ENCODE data around the gene IMP4.
A peak's percentile ranks its signal among the peaks of the same experiment; 100 is the strongest.

IMP4 gene

GRCh38 chr2:130355172-130355577 is 12.5 kb downstream of the IMP4 start:
- Histone ChIP-seq H3K27me3 (ENCODE audit: low read depth) (no peaks in the 10 kb centered on the region), H3K4me1 (peaks cover 5% of the 10 kb centered on the region; the same call in 1 of the 2 replicates), H3K9me3 (no peaks in the 10 kb centered on the region), H3K4me3 (peak overlapping the region; percentile 67), H3K36me3 (replicated peaks) (peaks cover 4% of the 10 kb centered on the region; the same call in 1 of the 2 replicates)
- in situ Hi-C loops (cut with MboI; ENCODE audit: low sequenced_read_pairs), result loop anchor here (25.0 kb wide), 2 partner anchors 757 to 1132 kb away; partner anchors contain the start of genes MZT2A, PLEKHB2 and TUBA3D
- DNase-seq (ENCODE audit: low spot score in 2 of 2), result no peak

GRCh38 chr2:130355578-130356431 is 13.1 kb downstream of the IMP4 start, which contains the start of gene PTPN18:
Gene PTPN18, plus strand, starts transcription at chr2:130356056. Its CDS starts 52 bp downstream, at chr2:130356108.
- in situ Hi-C loops (cut with MboI; ENCODE audit: low sequenced_read_pairs), result loop anchor here (25.0 kb wide), 2 partner anchors 756 to 1131 kb away; partner anchors contain the start of genes MZT2A, PLEKHB2 and TUBA3D
- Histone ChIP-seq H3K4me3 (peak within 1 kb of the TSS; percentile 67), H3K36me3 (replicated peaks) (no peaks in the 10 kb centered on the region; the same call in 1 of the 2 replicates), H3K9me3 (no peaks in the 10 kb centered on the region), H3K4me1 (peaks cover 5% of the 10 kb centered on the region; the same call in 1 of the 2 replicates), H3K27me3 (ENCODE audit: low read depth) (no peaks in the 10 kb centered on the region)
- DNase-seq (ENCODE audit: low spot score in 2 of 2), result peak; percentile 55 to 85

DNA sequence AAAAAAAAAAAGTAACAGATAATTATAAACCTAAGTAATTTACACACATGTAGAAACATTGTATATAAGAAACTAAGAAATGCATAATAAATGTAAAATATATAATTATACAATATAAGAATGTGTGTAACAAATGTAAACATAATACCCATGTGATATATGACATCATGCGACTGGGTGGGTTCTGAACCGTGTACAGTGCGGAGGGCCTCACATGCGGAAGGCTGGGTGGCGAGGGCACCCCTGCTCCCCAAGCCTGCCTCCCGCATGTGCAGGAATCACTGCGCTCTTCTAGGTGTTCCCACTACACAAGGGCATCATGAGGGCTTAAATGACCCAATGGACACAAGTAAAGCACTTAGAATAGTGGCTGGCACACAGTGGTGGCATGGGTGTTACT is 15.2 kb downstream of the IMP4 start:
- in situ Hi-C loops (cut with MboI; ENCODE audit: low sequenced_read_pairs), result loop anchor here (25.0 kb wide), 2 partner anchors 754 to 1129 kb away; partner anchors contain the start of genes MZT2A, PLEKHB2 and TUBA3D

DNA sequence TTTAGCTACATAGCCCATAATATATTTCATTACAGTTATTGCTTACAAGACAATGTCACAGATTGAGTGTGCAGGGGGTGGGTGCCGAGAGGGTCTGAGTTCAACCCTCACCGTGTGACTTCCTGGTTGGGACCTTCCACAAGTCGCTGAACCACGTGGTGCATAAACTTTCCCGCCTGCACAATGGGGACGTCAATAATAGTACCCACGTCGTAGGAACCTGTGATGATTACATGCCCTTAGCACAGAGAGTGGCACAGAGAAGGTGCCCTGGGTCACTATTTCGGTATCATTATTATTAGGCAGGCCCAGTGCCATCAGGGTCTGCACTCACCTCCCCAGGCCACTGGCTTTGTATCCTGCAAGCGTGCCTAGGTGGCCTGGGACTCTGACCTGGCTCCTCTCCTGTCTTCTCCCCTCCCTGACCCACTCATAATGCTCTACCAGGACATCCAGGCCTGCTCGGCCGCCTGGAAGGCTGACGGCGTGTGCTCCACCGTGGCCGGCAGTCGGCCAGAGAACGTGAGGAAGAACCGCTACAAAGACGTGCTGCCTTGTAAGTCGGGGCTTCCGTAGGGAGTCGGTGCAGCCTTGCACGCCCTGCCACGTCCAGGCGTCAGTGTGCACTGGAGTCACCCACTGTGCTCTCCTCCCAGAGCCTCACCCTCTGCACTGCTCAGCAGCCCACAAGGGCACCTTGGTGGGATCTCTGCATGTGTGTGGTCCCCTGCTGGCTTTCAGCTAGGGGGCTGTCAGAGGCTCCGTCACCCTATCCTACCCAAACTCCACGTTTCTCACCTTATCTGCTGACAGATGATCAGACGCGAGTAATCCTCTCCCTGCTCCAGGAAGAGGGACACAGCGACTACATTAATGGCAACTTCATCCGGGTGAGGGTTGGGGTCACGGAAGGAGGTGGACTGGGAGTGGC is 16.0 kb downstream of the IMP4 start:
- DNase-seq (ENCODE audit: low spot score in 2 of 2), result no peak
- Histone ChIP-seq H3K4me3 (no peak overlapping the region), H3K27me3 (ENCODE audit: low read depth) (no peaks in the 10 kb centered on the region), H3K36me3 (replicated peaks) (no peaks in the 10 kb centered on the region; the same call in 1 of the 2 replicates), H3K9me3 (no peaks in the 10 kb centered on the region), H3K4me1 (peaks cover 5% of the 10 kb centered on the region; the same call in 1 of the 2 replicates)
- in situ Hi-C loops (cut with MboI; ENCODE audit: low sequenced_read_pairs), result loop anchor here (25.0 kb wide), 2 partner anchors 754 to 1129 kb away; partner anchors contain the start of genes MZT2A, PLEKHB2 and TUBA3D

More for the DNA sequence above, 15.2 kb downstream of the IMP4 start:
- no peak for DNase-seq (ENCODE audit: low spot score in 2 of 2)
- Histone ChIP-seq H3K4me3 (no peak overlapping the region), H3K27me3 (ENCODE audit: low read depth) (no peaks in the 10 kb centered on the region), H3K36me3 (replicated peaks) (no peaks in the 10 kb centered on the region; the same call in 1 of the 2 replicates), H3K4me1 (peaks cover 5% of the 10 kb centered on the region; the same call in 1 of the 2 replicates), H3K9me3 (no peaks in the 10 kb centered on the region)

GRCh38 chr2:130359466-130359865 is 16.8 kb downstream of the IMP4 start:
- Histone ChIP-seq H3K36me3 (replicated peaks) (no peaks in the 10 kb centered on the region; the same call in 1 of the 2 replicates), H3K9me3 (no peaks in the 10 kb centered on the region), H3K4me1 (peaks cover 5% of the 10 kb centered on the region; the same call in 1 of the 2 replicates), H3K4me3 (no peak overlapping the region), H3K27me3 (ENCODE audit: low read depth) (no peaks in the 10 kb centered on the region)
- no peak for DNase-seq (ENCODE audit: low spot score in 2 of 2)
- in situ Hi-C loops (cut with MboI; ENCODE audit: low sequenced_read_pairs), result loop anchor here (25.0 kb wide), 2 partner anchors 753 to 1128 kb away; partner anchors contain the start of genes MZT2A, PLEKHB2 and TUBA3D

DNA sequence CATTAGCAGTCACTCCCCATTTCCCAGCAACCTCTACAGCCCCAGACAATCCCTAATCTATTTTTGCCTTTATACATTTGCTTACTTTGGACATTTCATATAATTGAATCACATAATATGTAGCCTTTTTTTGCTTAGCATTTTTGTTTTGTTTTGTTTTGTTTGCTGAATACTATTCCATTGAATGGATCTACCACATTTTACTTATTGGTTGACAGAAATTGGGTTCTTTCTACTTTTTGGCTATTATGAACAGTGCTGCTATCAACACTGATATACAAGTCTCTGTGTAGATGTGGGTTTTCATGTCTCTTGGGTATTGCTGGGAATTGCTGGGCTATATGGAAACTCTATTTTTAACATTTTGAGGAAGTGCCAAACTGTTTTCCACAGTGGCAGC is 20.8 kb downstream of the IMP4 start:
- Histone ChIP-seq H3K4me3 (no peak overlapping the region), H3K9me3 (no peaks in the 10 kb centered on the region), H3K36me3 (replicated peaks) (peaks cover 4% of the 10 kb centered on the region), H3K4me1 (no peaks in the 10 kb centered on the region), H3K27me3 (ENCODE audit: low read depth) (no peaks in the 10 kb centered on the region)
- in situ Hi-C loops (cut with MboI; ENCODE audit: low sequenced_read_pairs), result loop anchor here (25.0 kb wide), 2 partner anchors 749 to 1124 kb away; partner anchors contain the start of genes MZT2A, PLEKHB2 and TUBA3D
- DNase-seq (ENCODE audit: low spot score in 2 of 2), result no peak

GRCh38 chr2:130365075-130365474 is 22.4 kb downstream of the IMP4 start:
- Histone ChIP-seq H3K4me1 (peaks cover 8% of the 10 kb centered on the region; the same call in 1 of the 2 replicates), H3K27me3 (ENCODE audit: low read depth) (no peaks in the 10 kb centered on the region), H3K36me3 (replicated peaks) (peaks cover 6% of the 10 kb centered on the region), H3K9me3 (no peaks in the 10 kb centered on the region), H3K4me3 (no peak overlapping the region)
- in situ Hi-C loops (cut with MboI; ENCODE audit: low sequenced_read_pairs), result loop anchor here (25.0 kb wide), 2 partner anchors 747 to 1122 kb away; partner anchors contain the start of genes MZT2A, PLEKHB2 and TUBA3D
- DNase-seq (ENCODE audit: low spot score in 2 of 2), result no peak

GRCh38 chr2:130365963-130366362 is 23.3 kb downstream of the IMP4 start:
- H3K4me3 ChIP-seq, result no peak overlapping the region
- no peak for DNase-seq (ENCODE audit: low spot score in 2 of 2)
- no peaks in the 10 kb centered on the region for H3K9me3 ChIP-seq
- H3K27me3 ChIP-seq (ENCODE audit: low read depth), result no peaks in the 10 kb centered on the region
- peaks cover 14% of the 10 kb centered on the region for H3K36me3 ChIP-seq (replicated peaks)
- in situ Hi-C loops (cut with MboI; ENCODE audit: low sequenced_read_pairs), result loop anchor here (25.0 kb wide), 2 partner anchors 746 to 1121 kb away; partner anchors contain the start of genes MZT2A, PLEKHB2 and TUBA3D
- H3K4me1 ChIP-seq, result peaks cover 8% of the 10 kb centered on the region; the same call in 1 of the 2 replicates

GRCh38 chr2:130366720-130367119 is 24.0 kb downstream of the IMP4 start:
- Histone ChIP-seq H3K4me1 (peaks cover 11% of the 10 kb centered on the region; the same call in 1 of the 2 replicates), H3K36me3 (replicated peaks) (peaks cover 19% of the 10 kb centered on the region), H3K4me3 (no peak overlapping the region), H3K27me3 (ENCODE audit: low read depth) (no peaks in the 10 kb centered on the region), H3K9me3 (no peaks in the 10 kb centered on the region)
- DNase-seq (ENCODE audit: low spot score in 2 of 2), result no peak
- in situ Hi-C loops (cut with MboI; ENCODE audit: low sequenced_read_pairs), result loop anchor here (25.0 kb wide), 2 partner anchors 746 to 1121 kb away; partner anchors contain the start of genes MZT2A, PLEKHB2 and TUBA3D

GRCh38 chr2:130368786-130369185 is 26.1 kb downstream of the IMP4 start:
- H3K4me3 ChIP-seq, result no peak overlapping the region
- no peaks in the 10 kb centered on the region for H3K9me3 ChIP-seq
- peaks cover 13% of the 10 kb centered on the region; the same call in 1 of the 2 replicates for H3K4me1 ChIP-seq
- no peaks in the 10 kb centered on the region for H3K27me3 ChIP-seq (ENCODE audit: low read depth)
- DNase-seq (ENCODE audit: low spot score in 2 of 2), result no peak
- H3K36me3 ChIP-seq (replicated peaks), result peaks cover 19% of the 10 kb centered on the region
- in situ Hi-C loops (cut with MboI; ENCODE audit: low sequenced_read_pairs), result loop anchor here (25.0 kb wide), 2 partner anchors 744 to 1119 kb away; partner anchors contain the start of genes MZT2A, PLEKHB2 and TUBA3D

DNA sequence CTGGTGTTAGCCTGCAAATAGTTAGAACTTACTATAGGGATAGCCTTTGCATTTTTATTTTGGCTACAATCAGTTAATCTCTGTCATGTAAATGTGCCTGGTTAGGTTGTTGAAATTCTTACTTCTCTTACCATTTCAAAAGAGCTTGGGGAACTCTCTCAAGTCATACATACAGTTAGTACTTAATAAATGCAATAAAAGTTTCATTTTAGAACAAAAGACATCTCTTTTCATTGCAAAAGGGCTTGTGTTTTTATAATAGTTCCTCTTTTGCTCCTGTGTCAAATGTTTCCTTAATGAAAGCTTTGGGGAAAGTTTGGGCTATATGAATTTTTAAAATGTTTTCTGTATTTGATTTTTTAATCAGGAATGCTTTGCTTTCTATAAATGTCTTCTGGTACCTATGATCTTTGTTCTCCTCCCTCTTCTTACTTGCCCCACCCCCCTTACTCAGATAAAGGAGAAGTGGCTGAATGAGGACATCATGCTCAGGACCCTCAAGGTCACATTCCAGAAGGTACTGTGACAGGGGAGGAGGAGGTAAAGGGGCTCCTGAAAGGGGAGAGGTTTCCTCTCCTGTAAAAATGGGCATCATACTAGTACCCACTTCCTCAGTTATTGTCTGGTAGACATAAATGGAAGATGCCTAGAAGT is 26.7 kb downstream of the IMP4 start:
- Histone ChIP-seq H3K27me3 (ENCODE audit: low read depth) (no peaks in the 10 kb centered on the region), H3K36me3 (replicated peaks) (peaks cover 19% of the 10 kb centered on the region), H3K9me3 (no peaks in the 10 kb centered on the region), H3K4me3 (no peak overlapping the region), H3K4me1 (peaks cover 13% of the 10 kb centered on the region; the same call in 1 of the 2 replicates)
- no peak for DNase-seq (ENCODE audit: low spot score in 2 of 2)
- in situ Hi-C loops (cut with MboI; ENCODE audit: low sequenced_read_pairs), result loop anchor here (25.0 kb wide), 2 partner anchors 743 to 1118 kb away; partner anchors contain the start of genes MZT2A, PLEKHB2 and TUBA3D

DNA sequence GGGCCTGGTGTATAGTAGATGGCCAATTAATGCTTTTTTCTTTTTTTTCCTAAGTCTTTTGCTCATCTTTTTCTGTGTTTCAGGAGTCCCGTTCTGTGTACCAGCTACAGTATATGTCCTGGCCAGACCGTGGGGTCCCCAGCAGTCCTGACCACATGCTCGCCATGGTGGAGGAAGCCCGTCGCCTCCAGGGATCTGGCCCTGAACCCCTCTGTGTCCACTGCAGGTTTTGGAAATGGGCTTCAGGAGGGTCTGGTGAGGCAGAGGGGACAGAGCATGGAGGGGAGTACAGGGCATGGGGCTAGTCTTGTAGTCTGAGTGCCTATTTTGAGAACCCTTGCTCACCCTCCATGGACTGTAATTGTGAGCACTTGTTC is 27.3 kb downstream of the IMP4 start:
- no peak for DNase-seq (ENCODE audit: low spot score in 2 of 2)
- in situ Hi-C loops (cut with MboI; ENCODE audit: low sequenced_read_pairs), result loop anchor here (25.0 kb wide), 2 partner anchors 742 to 1117 kb away; partner anchors contain the start of genes MZT2A, PLEKHB2 and TUBA3D
- H3K27me3 ChIP-seq (ENCODE audit: low read depth), result no peaks in the 10 kb centered on the region
- H3K36me3 ChIP-seq (replicated peaks), result peaks cover 19% of the 10 kb centered on the region
- H3K9me3 ChIP-seq, result no peaks in the 10 kb centered on the region
- H3K4me1 ChIP-seq, result peaks cover 13% of the 10 kb centered on the region; the same call in 1 of the 2 replicates
- H3K4me3 ChIP-seq, result no peak overlapping the region
